Ramos (cell line): ENCODE measurements around the gene CA14.
"Not testable (repeated sequence)": the region's sequence is repeated elsewhere in the genome, so short reads cannot be mapped to it uniquely, and the experiment has no call there.

ENCODE experiments used
- in situ Hi-C: fragments of 300-500 bp; cut with MboI; formaldehyde crosslinking; loops from one replicate; pipeline ENCODE4 v1.14.3; 2022; ENCODE audit warnings: low sequenced_read_pairs; ENCODE audit not compliant: unreplicated experiment

CA14 gene

DNA sequence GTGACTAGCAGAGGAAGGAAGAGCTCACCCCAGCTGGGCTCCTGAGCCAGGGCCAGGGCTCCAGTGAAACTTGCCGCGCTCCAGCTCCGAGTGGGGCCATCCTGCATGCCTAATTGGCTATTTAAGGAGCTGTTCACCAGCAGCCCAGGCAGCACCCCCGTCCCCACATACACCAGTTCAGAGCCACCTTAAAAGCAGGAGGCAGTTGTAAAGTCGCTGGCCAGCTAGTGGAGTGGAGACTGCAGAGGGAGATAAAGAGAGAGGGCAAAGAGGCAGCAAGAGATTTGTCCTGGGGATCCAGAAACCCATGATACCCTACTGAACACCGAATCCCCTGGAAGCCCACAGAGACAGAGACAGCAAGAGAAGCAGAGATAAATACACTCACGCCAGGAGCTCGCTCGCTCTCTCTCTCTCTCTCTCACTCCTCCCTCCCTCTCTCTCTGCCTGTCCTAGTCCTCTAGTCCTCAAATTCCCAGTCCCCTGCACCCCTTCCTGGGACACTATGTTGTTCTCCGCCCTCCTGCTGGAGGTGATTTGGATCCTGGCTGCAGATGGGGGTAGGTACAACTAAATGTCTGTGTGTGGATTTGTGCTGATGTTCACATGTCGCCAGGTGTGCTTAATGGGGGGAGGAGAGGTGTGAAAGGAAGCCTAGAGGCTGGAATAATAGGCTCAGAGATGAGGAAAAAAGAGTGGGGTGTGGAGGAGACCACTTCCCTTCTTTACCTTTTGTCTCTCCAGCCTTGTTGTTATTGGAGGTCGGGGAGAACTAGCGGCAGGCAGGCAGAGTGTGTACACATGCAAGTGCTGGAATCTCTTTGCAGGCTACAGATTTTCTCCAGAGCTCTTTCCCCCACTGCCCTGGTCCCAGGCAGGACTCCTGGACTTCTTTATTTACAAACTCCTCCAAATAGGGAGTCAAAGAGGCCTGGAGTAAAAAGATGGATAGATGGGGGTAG is at the start of gene CA14:
TSS of gene CA14 (plus strand) at position 151 of the 962 bp plus-strand sequence. CDS start at position 506, 355 bp downstream.
- in situ Hi-C loops, result loop anchor here (25.0 kb wide), 1 partner anchor 729 kb away; the partner anchor contains the start of gene ANXA9

DNA sequence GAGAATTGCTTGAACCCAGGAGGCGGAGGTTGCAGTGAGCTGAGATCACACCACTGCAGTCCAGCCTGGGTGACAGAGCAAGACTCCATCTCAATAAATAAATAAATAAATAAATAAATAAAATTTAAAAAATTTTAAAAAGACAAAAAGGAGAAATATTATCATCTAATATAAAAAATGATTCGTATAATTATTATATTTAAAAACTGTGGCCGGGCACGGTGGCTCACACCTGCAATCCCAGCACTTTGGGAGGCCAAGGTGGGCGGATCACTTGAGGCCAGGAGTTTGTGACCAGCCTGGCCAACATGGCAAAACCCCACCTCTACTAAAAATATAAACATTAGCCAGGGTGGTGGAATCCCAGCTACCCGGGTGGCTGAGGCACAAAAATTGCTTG is 49.1 kb upstream of the CA14 start:
- in situ Hi-C loops, result not testable (repeated sequence)

DNA sequence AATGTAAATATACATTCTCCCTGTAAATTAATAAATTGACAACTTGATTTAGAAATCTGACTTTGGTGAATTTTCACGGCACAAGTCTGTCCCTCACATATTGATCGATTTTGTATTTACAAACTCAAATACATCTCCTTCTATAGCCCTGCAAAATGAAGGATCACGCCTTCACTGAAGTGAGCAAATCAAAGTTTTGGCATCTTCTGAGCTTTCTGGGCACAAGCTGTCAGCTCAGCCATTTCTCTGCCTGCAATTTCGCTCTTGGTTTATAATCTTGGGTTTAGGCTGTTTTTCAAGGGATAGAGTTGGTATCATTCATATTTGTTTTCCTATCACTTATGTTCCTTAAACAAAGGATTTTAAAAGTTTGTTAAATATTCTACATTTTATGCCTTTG is 47.5 kb upstream of the CA14 start:
- in situ Hi-C loops, result no loop called here

DNA sequence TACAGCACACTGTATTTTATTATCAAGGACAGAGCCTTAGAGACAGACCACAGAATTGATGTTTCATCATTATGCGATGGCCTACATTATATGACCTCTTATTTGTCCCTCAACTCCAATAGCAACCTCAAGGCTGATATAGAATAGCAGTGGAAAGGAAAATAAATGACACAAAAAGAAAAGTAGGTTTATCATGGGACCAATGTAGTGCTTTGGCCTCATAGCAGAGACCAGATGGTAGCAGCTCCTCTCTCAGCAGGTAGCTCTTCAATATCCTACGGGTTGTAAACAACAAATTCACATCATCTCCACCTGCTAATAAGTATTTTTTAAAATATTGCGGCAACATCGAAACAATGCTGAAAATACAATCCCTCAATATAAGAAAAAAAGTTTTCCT is 46.9 kb upstream of the CA14 start:
- in situ Hi-C loops, result no loop called here

DNA sequence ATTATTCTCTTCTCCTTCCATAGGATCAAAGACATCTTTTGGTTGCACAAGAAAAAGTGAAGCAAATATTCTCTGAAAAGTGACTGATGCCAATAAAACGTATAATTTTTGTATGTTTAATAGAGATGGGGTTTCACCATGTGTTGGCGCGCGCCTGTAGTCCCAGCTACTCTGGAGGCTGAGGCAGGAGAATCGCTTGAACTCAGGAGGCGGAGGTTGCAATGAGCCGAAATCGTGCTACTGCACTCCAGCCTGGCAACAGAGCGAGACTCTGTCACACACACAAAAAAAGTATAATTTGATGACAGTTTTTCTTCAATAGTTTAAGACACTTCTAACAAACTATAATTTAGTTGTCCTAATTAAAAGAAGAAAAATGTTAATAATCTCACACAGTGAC is 45.5 kb upstream of the CA14 start:
- in situ Hi-C loops, result no loop called here

DNA sequence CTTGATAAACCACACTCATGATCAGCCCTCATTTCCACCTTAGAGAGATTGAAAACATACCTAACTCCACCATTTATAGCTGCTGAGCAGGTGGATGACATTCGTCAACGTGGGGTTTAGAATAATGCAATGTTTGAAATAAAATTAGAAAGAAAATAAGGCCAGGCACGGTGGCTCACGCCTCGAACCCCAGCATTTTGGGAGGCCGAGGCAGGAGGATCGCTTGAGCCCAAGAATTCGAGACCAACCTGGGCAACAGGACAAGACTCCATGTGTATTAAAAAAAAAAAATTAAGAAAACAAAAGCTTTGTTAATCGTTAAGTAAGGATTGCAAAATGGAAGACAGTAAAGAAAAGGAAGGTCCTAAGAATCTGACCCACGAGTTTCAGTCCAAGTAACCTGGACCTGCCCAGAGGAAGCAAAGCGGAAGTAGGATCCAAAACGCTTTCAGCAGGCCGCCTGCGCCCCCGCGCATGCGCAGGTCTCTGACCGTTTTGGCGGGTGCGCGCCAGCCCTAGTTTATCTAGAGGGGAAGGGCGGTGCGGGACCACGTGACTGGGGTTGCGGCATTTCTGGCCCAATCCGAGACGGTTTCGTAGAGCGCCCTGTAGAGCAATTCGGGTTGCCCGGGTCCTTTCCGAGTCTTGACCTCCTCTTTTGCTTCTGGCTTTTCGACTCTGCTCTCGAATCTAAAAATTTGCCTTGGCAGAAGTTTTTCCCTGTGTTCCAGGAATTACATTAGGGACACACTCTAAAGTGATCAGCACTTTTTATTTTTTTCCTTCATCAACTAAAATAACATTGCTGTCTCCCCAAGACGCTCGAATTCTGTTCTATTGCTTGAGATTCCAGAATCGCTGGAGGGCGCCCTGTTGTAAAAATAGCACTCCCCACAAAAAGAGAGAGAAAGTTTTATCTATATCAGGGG is 44.1 kb upstream of the CA14 start:
- in situ Hi-C loops, result no loop called here

DNA sequence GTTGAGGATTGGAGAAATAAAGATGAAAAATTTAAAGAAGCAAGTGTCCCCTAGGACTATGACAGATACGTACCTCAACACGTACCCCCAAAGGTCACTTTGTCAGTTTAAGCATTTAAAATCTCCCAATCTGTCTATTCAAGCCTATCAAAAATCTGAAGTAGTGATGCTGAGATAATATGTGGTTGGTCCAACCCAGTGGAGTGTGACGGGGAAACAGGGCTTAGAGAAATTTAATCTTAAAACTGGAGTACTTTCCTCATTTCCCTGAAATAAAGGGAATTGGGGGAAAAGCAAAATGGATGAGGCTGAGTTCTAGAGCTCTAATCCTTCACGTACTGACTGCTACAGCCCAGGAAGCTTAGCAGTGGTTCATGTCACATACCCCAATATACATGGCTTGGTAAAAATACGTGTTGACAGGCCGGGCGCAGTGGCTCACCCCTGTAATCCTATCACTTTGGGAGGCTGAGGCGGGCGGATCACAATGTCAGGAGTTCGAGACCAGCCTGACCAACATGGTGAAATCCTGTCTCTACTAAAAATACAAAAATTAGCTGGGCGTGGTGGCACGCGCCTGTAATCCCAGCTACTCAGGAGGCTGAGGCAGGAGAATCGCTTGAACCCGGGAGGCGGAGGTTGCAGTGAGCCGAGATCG is 43.3 kb upstream of the CA14 start:
- in situ Hi-C loops, result not testable (repeated sequence)

DNA sequence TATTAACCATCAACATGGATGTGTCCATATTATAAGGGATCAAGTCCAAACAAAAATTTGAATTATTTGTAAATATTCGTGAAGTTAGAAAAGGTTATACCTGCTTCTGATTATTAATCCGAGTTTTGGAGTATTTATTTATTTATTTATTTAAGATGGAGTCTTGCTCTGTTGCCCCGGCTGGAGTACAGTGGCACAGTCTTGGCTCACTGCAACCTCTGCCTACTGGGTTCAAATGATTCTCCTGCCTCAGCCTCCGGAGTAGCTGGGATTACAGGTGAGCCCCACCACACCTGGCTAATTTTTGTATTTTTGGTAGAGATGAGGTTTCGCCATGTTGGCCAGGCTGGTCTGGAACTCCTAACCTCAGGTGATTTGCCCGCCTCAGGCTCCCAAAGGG is 41.7 kb upstream of the CA14 start:
- in situ Hi-C loops, result not testable (repeated sequence)

DNA sequence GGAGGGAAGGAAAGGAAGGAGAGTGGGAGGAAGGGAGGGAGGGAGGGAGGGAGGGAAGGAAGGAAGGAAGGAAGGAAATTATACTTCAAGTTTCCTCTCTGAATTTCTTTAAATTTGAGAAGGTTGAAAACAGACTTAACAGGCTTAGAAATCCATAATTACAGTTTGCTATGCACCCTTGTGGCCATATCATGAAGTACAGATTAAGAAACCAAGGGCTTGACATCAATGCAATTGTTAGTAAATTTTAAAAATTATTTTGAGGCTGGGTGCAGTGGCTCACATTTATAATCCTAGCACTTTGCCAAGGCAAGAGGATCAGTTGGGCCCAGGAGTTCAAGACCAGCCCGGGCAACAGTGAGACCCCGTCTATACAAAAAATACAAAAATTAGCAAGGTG is 36.0 kb upstream of the CA14 start:
- in situ Hi-C loops, result no loop called here

DNA sequence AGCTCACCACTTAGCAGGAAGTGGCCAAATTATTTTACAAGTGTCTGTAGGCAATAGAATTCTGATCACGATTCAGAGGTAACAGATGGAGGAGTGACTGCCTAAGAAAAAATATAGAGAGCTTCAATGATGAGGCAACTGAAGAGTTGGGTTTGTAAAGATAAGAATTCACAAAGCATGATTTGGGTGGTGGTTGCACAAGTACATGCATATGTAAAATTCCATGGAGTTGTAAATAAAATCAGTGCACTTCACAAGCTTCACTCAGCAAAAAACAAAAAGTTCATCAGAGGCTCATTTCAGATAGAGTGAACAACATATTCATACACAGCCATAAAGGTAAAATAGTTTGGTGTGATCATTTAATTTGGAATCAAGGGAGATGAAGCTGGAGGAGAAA is 32.6 kb upstream of the CA14 start:
- in situ Hi-C loops, result no loop called here

DNA sequence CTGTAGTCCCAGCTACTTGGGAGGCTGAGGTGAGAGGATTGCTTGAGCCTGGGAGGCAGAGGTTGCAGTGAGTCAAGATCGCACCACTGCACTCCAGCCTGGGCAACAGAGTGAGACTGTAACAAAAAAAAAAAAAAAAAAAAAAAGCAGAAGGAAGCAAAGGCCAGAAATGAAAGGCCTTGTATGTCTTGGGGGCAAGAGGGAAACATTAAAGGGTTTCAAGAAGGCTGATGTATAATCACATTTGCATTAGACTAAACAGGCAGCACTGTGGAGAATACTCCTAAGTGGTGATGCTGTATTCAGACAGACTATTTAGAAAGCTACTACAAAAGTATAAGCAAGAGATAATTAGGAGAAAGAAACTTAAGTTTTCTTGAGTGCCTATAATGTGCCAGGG is 32.0 kb upstream of the CA14 start:
- in situ Hi-C loops, result no loop called here

DNA sequence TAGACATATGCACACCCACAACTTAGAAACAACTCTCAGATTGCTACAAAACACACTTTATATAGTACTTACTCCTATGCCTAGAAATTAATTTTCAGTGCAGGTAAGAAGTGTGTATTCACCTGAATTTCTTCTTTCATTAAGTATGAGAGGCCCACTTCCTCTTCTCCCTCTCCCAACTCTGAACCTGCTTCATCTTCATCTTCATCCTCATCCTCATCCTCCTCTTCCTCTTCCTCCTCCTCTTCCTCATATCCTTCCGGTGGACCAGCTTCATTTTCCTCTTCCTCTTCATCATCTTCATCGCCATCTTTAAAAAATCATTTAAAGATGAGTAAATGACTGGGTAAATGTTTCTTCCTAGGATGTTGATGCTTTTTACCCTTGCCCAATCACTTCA is 31.1 kb upstream of the CA14 start:
- in situ Hi-C loops, result no loop called here

DNA sequence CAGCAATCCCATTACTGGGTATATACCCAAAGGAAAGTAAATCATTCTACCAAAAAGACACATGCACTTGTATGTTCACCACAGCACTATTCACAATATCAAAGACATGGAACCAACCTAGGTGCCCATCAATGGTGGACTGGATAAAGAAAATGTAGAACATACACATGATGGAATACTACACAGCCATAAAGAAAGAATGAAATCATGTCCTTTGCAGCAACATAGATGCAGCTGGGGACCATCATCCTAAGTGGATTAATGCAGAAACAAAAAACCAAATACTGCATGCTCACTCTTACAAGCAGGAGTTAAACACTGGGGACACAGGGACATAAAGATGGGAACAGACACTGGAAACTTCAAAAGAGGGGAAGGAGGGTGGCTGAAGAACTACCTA is 30.3 kb upstream of the CA14 start:
- in situ Hi-C loops, result no loop called here

DNA sequence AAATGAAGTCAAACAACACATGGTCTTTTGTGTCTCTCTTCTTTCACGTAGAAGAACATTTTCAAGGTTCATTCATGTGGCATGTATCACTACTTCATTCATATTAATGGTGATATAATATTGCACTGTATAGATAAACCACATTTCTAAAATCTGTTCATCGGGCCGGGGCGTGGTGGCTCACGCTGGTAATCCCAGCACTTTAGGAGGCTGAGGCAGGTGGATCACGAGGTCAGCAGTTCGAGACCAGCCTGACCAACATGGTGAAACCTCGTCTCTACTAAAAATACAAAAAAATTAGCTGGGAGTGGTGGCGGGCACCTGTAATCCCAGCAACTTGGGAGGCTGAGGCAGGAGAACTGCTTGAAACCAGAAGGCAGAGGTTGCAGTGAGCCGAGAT is 29.3 kb upstream of the CA14 start:
- in situ Hi-C loops, result not testable (repeated sequence)

DNA sequence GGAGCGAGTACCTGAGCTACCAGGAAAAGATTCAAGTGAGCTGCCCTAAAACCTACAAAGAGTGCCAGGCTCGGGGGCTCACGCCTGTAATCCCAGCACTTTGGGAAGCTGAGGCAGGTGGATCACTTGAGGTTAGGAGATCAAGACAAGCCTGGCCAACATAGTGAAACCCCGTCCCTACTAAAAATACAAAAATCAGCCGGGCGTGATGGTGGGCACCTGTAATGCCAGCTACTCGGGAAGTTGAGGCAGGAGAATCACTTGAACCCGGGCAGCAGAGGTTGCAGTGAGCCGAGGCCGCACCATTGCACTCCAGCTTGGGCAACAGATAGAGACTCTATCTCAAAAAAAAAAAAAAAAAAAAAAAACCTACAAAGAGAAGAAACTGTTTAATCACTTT is 24.7 kb upstream of the CA14 start:
- in situ Hi-C loops, result not testable (repeated sequence)

DNA sequence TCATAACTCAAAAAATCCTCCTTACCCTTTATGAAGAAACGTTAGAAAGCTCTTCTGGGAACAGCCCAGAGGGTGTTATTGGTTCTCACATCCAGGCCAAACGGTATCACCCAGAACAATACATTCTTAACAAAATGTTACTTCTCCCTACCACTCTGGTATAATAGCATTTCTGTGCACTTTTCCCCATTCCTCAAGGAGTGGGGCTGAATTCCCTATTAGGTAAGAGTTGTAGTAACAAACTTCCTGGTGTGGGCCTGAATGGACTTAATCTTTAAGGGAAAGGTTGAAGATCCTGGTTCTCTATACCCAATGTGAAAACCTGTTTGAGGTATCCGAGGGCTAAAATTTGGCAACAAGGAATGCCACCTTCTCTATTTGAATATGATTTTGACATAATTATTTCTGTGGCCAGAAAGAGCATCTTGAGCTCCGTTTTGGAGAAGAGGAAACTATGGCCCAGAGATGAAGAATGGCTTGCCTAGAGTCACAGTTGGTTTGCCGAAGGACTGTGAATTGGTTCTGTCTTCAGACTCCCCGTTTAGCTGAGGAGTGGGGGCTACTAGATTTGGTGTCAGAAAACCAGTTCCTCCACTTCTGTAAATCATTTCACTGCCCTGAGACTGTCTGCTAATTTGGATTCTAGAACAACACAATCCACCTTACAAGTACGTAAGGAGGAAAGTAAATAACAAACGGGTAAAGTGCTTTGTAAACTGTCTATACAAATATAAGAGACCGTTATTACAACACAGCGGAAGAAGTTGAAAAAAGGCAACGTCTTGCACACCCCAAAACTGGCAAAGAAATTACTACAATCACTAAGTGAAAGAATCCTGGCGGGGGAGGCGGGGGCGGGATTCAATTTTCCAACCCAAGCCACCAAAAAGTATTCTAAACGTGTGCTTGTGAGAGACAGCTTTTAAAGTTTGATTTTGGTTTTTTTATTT is 23.9 kb upstream of the CA14 start:
- in situ Hi-C loops, result no loop called here

DNA sequence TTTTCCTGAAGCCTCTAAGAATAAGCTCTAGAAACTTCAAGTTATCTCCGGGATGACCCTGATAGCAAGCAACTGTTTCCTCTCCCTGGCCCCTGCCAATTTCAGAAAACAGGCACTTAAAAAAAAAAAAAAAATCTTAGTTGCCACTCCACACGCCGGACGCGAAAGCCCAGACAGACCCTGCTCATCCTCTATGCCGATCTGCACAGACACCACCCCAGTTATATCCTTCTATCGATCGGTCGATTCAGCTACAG is 23.3 kb upstream of the CA14 start:
- in situ Hi-C loops, result no loop called here

DNA sequence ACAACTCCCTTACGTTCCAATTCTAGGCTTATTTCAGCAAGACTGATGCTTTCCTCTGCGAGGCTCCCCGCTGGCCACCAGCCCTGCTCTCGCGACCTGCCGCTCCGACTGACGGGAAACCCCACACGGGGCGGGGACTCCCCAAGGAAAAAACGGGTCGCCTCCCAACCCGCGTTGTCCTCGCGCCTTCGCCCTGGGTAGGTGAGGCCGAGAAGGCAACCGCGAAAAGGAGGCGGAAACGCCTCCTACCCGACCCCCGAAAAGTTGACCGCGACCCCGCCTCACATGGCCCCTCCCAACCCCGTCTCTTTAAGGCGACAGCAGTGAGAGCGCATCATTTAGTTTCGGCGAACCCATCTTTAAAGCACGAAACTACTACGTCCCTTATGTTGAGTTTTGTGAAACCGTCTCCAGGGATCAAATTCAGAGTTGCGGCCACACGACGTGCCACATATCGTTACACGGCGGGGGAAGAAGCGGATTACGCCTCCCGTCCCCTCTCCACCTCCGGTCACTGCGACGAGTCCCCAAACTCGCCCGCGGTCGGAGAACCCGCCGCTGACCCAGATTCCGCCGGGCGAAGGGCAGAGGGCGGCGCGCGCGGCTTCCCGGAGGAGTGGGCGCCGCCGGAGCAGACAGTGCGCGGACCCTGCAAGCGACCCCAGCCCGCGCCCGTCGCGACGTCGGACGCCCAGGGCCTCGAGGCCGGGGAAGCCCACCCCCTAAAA is 22.8 kb upstream of the CA14 start:
- in situ Hi-C loops, result no loop called here

DNA sequence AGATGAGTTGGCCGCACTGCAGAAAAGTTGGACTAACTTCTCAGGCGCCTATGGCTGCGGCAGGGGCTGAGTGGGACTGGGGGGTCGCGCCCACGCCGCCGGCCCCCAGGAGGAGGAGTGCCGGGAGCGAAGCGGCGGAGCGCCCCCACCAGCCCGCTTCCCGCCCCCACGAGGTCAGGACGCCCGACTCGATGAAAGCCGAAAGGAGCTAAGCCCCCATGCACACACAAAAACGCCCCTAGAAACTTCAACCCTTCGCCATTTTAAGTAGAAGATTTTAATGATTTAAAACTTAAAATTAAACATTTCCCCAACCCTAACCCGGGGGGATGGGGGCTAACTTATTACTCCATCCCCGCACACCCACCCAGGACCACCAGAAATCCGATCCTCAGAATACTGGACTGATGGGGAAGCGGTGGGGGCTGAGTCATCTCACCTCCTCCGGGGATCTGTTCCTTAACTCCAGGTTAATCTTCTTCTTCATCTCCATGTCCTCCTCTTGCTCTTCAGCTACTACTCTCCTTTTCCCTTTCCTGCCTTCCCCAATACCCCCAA is 22.2 kb upstream of the CA14 start:
- in situ Hi-C loops, result no loop called here
